Amygdala (tissue), 56 donors: ENCODE results near the gene LAPTM4A.
"Not testable (repeated sequence)": the region's sequence is repeated elsewhere in the genome, so short reads cannot be mapped to it uniquely, and the experiment has no call there.

Experiments
- DNase-seq, 56 donors: peaks; one replicate each; lab custom pipeline; 2025; lab: John Stamatoyannopoulos, UW

LAPTM4A gene

DNA sequence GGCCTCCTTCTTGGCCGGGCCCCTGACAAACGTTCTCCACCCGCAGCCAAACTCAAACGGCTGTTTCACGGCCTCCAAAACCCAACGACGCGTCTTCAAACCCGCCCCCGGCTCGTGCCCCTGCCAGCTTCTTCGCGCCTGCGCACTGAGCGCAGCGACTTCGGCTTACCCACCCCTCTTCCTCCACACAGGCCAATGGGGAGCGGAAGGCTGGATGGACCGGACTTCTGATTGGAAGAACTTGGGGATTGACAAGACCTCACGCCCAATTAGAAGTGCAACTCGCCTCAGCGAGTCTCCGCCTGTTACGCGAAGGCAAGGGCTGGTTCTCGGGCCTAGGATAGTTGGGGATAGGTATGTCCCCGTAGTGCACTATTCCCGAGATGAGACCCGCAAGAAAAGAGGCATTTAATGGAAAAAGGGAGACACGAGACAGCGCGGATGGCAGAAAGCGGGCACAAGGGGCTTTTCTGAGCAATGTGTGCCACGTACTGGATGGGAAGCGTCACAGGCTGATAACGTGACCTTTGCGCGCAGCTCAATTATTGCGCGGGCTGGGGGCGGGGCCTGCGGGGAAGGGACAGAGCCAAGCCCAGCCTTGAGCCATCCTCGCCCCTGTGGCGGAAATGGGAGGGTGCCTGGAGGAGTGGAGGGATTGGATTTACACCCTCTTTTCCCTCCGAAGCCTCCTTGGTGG lies at the start of gene LAPTM4A:
Gene LAPTM4A (minus strand): TSS at position 97 of the 697 bp plus-strand sequence. CDS start 108 bp downstream, outside the sequence.
- DNase-seq: peak; percentile 92 to 100 (median 98)

DNA sequence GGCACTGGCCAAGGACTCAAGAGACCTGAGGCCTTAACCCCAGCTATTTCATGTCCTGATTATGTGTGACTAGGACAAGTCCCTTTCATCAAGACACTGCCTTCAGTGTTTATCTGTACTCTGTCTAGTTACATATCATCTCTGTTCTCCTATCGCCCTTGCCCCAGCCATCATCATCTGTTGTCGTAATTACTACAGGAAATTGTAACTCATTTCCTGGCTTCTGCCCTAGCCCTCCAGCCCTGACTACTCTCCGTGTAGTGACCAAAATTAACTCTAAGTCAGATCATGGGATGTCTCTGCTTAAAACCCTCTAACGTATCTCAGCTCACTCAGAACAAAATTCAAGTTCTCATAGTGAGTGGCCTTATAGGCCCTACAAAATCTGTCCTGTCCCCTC lies 49.3 kb upstream of the LAPTM4A start:
- DNase-seq: no peak

GRCh38 chr2:20099780-20100179 lies 48.4 kb upstream of the LAPTM4A start:
- no peak for DNase-seq

- peak in 53 of 56 donors; percentile 5 to 84 (median 47) for DNase-seq
These were observed 46.7 kb upstream of the LAPTM4A start for GRCh38 chr2:20097889-20098714.

DNA sequence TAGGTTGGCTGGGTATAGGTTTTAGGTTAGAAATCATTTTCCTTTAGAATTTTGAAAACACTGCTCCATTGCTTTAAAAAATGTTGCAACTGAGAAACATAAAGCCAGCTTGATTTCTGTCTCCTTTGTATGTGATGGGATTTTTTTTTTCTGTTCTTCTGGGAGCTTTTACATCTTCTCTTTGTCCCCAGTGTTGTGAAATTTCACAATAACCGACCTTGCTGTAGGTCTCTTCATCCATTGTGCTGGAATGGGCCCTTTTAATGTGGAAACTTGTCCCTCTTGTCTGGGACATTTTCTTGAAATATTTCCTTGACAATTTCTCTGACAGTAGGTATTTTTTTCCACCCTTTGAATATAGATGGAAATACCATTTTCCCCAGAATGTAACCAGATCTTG lies 44.0 kb upstream of the LAPTM4A start:
- DNase-seq: no peak

DNA sequence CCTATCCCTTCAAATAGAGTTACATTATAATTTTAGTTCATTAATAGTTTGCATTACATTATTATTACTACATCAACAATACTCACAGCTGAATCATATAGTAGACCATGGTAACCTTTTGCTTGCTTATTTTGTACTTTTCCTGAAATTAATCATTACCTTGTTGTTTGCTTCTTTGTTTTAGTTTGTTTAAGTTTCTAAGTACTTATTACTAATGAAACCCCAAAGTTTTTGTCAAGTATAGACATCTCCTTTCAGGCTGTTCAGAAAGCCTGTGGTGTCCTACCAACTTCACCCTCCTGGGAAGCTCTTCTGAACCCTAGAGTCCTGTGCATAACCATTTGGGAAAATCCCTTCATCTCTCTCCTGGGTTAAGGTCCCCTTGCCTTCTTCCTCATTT lies 43.5 kb upstream of the LAPTM4A start:
- no peak for DNase-seq

- DNase-seq: no peak
These were observed 42.8 kb upstream of the LAPTM4A start for GRCh38 chr2:20094142-20094755.

GRCh38 chr2:20093263-20094141 lies 42.1 kb upstream of the LAPTM4A start:
- DNase-seq: peak in 3 of 56 donors; percentile 9 to 21 (median 12)

DNA sequence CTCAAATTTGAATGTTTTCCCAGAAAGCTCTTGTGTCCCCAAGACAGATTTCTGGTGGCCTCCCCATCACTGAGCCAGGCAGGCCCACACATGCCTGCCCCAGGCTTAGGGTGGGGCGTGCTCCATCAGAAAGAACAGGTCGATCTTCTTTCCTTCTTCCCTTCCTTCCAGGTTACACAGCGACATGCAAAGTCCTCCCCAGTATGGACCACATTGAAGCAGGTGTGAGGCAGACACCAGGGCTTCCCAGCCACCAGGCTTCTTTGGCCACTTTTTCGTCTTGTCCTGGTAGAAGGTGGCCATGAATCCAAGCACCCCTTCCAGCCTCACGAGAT lies 41.4 kb upstream of the LAPTM4A start:
- DNase-seq: no peak

GRCh38 chr2:20092226-20092900 lies 40.9 kb upstream of the LAPTM4A start:
- no peak for DNase-seq

DNA sequence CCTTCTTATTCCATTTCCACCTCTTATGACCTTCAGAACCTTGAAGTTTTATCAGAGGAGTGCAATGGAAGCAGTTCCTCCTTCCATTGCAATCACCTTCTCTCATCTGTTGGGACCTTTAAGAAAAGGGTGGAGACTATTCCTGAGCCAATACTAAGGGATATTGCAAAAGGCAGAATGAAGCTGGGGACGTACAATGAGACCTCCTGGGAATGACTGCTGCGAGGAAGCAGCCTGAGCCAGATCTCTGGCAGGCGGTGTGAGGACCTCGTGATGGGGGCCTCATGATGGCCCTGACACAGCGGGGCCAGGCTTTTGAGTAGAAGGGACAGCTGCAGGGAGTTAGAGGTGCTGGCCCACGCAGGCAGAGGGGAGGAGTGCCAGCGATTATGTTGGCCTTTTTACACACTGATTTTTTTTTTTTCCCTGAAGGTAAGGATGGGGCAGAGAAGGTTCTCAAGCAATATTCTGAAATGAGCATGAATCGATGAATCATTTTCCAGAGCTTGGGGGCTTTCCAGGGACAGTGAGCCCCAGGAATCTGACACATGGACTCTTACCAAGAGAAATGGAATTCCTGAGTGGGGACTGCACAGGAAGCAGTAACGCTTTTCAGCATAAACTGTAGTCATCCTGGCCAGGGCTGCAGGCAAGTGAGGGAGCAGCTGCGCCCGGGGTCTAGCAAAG lies 40.0 kb upstream of the LAPTM4A start:
- no peak for DNase-seq

DNA sequence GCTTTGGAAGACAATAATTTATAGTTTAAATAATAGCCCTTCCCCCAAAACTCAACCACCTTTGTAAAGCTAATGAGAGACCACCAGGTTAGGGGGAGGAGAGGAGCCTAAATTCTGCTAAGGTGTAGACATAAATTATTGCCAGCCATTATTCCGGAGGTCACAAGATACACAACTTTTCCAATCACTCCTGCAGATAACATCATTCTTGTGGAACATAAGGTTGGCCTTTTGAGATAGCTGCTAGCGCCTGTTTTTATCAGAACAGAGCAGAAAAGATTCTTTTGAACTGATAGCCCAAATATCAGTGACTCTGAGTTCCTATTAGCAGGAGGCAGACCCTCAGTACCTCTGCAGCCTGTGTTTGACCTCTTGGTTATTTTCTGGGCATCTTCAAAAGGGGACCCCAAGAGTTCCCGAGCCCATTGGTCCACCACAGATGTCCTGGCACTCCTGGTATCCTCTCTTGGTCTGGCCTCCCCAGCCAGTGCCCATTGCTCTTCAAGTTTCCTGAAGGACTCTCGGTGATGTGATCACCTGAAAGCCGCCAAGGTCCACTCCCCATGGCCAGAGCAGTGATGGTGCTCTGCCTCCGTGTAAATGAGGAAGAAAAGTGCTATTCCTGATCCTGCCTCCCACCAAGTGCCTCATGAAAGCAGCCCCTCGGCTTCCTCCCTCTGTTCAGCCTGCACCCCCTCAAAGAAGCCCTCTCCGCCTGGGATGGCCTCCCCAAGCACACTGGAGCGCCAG lies 38.5 kb upstream of the LAPTM4A start:
- no peak for DNase-seq

GRCh38 chr2:20085909-20086308 lies 34.5 kb upstream of the LAPTM4A start:
- not testable (repeated sequence) for DNase-seq

- not testable (repeated sequence) for DNase-seq
These were observed 31.4 kb upstream of the LAPTM4A start for GRCh38 chr2:20082812-20083211.

DNA sequence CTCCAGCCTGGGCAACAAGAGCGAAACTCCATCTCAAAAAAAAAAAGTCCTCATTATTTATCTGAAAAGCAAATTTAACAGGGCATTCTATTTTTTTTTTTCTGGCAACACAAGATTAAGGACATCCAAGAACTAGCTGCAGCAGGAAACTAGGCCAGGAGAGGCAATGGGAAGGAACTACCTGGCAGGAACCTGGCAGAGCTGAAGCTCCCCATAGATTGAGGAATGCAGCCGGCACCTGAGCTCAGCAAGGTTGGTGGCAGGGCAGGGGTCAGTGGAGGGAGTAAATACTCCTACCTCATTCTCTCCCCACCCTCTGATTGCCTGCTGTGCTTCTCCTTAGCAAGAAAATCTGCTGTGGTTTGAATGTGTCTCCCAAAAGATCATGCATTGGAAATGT lies 30.4 kb upstream of the LAPTM4A start:
- DNase-seq: no peak

DNA sequence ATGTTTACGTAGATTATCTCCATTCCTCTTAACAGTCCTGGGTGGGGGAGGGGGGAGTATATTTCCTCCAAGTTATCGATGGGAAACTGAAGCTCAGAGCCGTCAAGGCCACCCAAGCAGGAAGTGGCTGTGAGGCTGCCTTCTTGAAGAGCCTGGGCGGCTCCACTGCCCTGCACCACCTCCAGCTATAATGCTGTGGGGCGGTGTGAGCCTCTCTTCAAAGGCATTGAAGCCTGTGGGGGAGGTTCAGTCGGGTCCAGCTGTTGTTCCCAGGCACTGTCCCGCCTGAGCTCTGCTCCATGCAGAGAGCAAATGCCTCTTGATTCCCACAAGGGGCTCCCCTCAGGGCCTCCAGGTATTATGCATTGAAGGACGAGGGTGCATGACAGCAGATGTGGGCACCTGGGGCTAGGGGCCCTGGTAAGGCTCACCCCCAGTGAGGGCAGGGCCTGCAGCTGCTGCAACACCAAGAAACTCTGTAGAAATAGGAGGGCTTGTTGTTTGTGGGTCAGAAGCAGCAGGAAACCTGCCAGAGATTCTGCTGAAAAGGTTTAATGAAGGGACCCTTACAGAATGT lies 29.5 kb upstream of the LAPTM4A start:
- no peak for DNase-seq

- no peak for DNase-seq
These were observed 29.0 kb upstream of the LAPTM4A start for GRCh38 chr2:20080428-20080827.

- DNase-seq: no peak
These were observed 28.2 kb upstream of the LAPTM4A start for GRCh38 chr2:20079546-20080115.
